Ascending aorta (tissue), 2 donors: Measurements from ENCODE around the gene C4orf50. TPM values are rescaled to one million over a fixed set of nuclear protein-coding genes. Genes with fewer than 3 reads are reported as not detected.

Experiments used
- DNase-seq, 2 donors: peaks; one replicate each; pipeline ENCODE4 v3.0.0-alpha.2; 2019; ENCODE audit warnings: low spot score in 2 of 2
- H3K27ac ChIP-seq, 2 donors: fragments of 200-600 bp; sonication (generic); one replicate each; pipeline ENCODE4 v1.5.1; 2016 to 2017; ENCODE audit warnings: mild to moderate bottlenecking in 1 of 2
- H3K27me3 ChIP-seq: fragments of 200-600 bp; sonication (generic); one replicate; pipeline ENCODE4 v1.5.1; 2017
- H3K36me3 ChIP-seq, 2 donors: fragments of 200-600 bp; sonication (generic); one replicate each; pipeline ENCODE4 v1.5.1; 2016
- H3K4me1 ChIP-seq, 2 donors: fragments of 200-600 bp; sonication (generic); one replicate each; pipeline ENCODE4 v1.5.1; 2016 to 2017; ENCODE audit warnings: mild to moderate bottlenecking in 1 of 2
- H3K4me3 ChIP-seq, 2 donors: fragments of 200-600 bp; sonication (generic); one replicate each; pipeline ENCODE4 v1.5.1; 2016 to 2017; ENCODE audit warnings: mild to moderate bottlenecking in 1 of 2
- H3K9me3 ChIP-seq, 2 donors: fragments of 200-600 bp; sonication (generic); one replicate each; pipeline ENCODE4 v1.5.1; 2016
- CTCF ChIP-seq, 3 experiments: fragments of 200-600 bp in 2 of 3; fragments of 450-650 bp in 1 of 3; sonication (generic) in 2 of 3; IDR thresholded peaks; one replicate each; pipeline ENCODE4 v1.5.1; 2016 to 2019; ENCODE audit warnings: antibody characterized with exemption in 3 of 3, mild to moderate bottlenecking in 1 of 3, moderate library complexity in 1 of 3
- intact Hi-C: fragments of 100-400 bp; cut with DNase I; formaldehyde crosslinking; loops from one replicate; pipeline ENCODE4 v1.15.1; 2023
- total RNA-seq: library from RNA; depleted of rRNA; stranded (reverse); fragments of >200 nt; gene quantifications from one replicate; pipeline ENCODE4 v1.1.0, GENCODE V29; 2016

Gene C4orf50
- total RNA-seq, 1 donor from 2014 or later, result not detected

DNA sequence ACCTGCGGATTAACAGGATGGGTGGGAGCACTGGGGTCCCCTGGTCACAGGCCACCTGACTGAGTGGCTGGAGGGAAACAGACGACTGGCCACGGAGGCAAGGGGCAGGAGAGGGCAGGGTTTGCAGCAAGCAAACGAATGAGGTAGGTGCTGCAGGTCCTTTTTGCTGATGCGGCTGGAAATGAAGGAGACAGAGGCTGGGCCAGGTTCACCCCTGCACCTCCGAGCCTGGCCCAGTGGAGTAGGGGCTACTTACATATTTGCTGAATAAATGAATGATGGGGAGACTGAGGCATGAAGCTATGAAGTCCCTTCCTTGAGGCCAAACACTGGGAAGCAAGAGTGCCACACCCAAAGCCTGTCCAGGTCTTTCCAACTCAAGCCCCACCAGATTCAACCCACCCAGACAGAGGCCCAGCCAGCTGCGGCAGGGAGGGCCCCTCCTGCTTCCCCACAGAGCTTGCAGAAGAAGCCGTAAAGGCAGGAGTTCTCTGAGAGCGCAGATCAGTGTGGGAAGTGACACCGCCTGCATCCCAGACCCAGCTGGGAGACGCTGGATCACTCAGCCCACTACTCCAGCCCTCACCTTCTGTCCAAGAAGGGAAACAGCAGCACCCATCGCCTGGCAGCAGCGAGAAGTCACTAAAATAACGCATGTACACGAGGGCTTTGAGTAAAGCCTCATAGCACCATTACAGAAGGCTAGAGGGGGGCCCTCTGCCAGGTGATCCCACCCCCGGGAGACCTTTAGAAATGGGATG lies 36.1 kb upstream of the C4orf50 start:
- DNase-seq, result no peak
- no peak for TF ChIP-seq CTCF (IDR thresholded peaks at IDR 0.05)
- Histone ChIP-seq H3K4me1 (no peaks in the 10 kb centered on the region), H3K9me3 (peaks cover 4 to 23% of the 10 kb centered on the region in 2 donors), H3K27ac (no peak overlapping the region), H3K4me3 (no peak overlapping the region), H3K36me3 (no peaks in the 10 kb centered on the region), H3K27me3 (no peaks in the 10 kb centered on the region)
- intact Hi-C loops, result no loop called here

DNA sequence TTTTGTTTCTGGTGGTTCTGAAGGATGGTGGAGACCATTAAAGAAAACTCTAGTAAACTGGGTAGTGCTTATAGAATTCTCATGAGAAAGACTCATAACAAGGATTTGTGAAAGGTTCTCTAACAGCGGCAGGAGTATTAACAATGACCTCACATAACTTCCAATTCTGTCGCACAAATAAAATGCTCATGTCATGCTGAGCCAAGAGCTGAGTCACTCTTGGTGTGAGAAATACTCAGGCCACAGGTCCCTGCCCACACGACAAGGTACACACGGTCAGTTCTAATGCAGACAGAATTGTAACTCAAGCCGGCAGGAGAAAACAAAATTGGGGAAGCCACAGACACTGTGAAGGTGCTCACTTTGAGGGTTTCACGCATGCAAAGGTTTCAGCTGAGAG lies 34.4 kb upstream of the C4orf50 start:
- Histone ChIP-seq H3K36me3 (no peaks in the 10 kb centered on the region), H3K4me3 (no peak overlapping the region), H3K27me3 (no peaks in the 10 kb centered on the region), H3K4me1 (no peaks in the 10 kb centered on the region), H3K9me3 (peaks cover 0 to 6% of the 10 kb centered on the region in 2 donors), H3K27ac (no peak overlapping the region)
- intact Hi-C loops, result no loop called here
- no peak for DNase-seq
- TF ChIP-seq CTCF (IDR thresholded peaks at IDR 0.05), result no peak

DNA sequence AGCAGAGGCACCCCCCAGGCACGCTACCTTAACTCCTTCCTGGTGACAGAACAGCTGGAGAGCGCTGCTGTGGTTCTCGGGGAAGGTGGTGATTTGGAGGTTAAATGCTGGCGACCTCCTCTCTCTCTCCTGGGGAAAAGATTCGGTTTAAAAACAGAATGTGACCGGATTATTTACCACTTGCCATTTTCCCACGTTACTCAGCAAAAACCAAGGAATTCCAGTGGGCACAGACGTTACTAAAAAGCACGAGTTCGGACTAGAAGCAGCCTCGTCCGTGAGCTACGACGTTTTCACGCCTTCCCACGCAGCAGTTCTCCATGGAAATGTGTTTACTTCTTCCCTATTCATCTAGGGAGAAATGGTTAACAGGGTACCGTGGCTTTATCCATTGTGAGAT lies 32.3 kb upstream of the C4orf50 start:
- Histone ChIP-seq H3K4me1 (no peaks in the 10 kb centered on the region), H3K27me3 (no peaks in the 10 kb centered on the region), H3K9me3 (no peaks in the 10 kb centered on the region), H3K36me3 (no peaks in the 10 kb centered on the region), H3K4me3 (no peak overlapping the region), H3K27ac (no peak overlapping the region)
- no peak for DNase-seq
- intact Hi-C loops, result no loop called here
- TF ChIP-seq CTCF (IDR thresholded peaks at IDR 0.05), result no peak

DNA sequence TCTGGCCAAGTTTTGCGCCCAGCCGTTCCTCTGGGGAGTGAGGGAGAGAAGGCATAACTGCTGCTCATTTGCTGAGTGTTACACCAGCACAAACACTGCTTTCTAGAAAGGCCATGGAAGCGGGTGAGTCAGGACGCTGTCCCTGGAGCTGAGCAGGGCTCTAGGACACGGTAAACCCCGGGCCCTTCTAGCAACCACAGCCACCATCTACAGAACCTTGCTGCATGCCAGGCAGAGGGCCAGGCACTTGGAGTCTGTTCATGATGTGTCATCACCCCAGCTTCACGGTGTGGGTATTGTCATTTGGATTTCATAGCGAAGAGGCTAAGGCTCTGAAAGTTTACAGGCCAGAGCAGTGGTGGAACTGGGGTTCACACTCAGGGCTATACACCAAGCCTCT lies 31.8 kb upstream of the C4orf50 start:
- Histone ChIP-seq H3K4me1 (no peaks in the 10 kb centered on the region), H3K4me3 (no peak overlapping the region), H3K9me3 (no peaks in the 10 kb centered on the region), H3K27ac (no peak overlapping the region), H3K36me3 (no peaks in the 10 kb centered on the region), H3K27me3 (no peaks in the 10 kb centered on the region)
- intact Hi-C loops, result no loop called here
- DNase-seq, result no peak
- no peak for TF ChIP-seq CTCF (IDR thresholded peaks at IDR 0.05)

GRCh38 chr4:6049278-6049677 lies 31.0 kb upstream of the C4orf50 start:
- intact Hi-C loops, result no loop called here
- no peak overlapping the region for H3K4me3 ChIP-seq
- TF ChIP-seq CTCF (IDR thresholded peaks at IDR 0.05), result no peak
- H3K36me3 ChIP-seq, result no peaks in the 10 kb centered on the region
- no peaks in the 10 kb centered on the region for H3K27me3 ChIP-seq
- H3K9me3 ChIP-seq, result no peaks in the 10 kb centered on the region
- no peak overlapping the region for H3K27ac ChIP-seq
- no peaks in the 10 kb centered on the region for H3K4me1 ChIP-seq
- DNase-seq, result no peak

DNA sequence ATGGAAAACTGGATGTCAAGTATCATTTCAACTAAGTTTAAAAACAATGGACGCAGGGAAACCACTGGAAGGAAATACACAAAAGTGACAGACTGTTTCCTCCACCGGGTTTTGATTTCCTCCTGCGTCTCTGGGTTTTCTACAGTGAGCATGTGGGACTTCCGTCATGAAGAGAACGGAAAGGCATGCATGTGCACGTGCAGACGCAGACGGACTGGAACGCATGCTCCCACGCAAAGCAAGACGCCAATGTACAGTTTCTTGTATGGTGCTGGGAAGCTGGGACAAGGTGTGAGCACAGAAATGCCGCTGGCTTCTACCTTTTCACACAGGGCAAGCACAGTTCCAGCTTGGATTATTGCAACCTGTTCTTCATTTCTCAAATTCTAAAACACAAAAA lies 30.3 kb upstream of the C4orf50 start:
- no peaks in the 10 kb centered on the region for H3K9me3 ChIP-seq
- H3K36me3 ChIP-seq, result no peaks in the 10 kb centered on the region
- H3K4me3 ChIP-seq, result no peak overlapping the region
- no peaks in the 10 kb centered on the region for H3K4me1 ChIP-seq
- H3K27ac ChIP-seq, result no peak overlapping the region
- TF ChIP-seq CTCF (IDR thresholded peaks at IDR 0.05), result no peak
- no peaks in the 10 kb centered on the region for H3K27me3 ChIP-seq
- intact Hi-C loops, result no loop called here
- DNase-seq, result no peak
